ENCODE measurements around the gene ZNF384.

ZNF384 gene

DNA sequence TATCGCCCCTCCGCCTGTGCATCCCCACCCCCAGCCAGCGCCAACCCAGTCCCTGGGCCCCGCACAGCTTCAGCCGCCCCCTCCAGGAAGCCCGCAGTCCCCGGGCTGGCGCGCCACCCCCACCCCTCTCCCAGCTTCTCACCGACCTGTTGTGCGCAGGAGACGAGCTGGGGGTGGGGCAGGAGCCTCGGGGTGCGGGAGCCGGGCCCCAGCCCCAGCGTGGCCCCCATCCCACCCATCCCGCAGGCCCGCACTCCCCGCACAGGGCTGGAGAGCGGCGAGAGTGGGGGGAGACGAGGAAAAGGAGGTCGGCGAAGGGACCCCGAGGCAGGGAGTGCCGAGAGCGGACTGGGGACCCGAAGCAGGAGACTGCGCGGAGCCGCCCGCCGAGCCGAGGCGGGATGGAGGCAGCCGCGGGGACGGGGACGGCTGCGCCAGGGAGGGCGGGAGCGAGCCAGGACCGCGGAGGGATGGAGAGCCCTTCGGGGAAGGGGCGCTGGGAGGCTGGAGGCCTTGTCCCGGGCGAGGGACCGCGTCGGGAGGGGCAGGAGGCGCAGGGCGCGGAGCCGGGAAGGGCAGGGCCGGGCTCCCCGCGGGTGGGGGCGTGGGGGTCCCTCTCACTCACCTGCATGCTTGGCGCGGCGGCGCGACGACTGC lies 10.9 kb upstream of the ZNF384 start:
- no peak for DNase-seq (ENCODE audit: low read depth, low spot score)
- no peak overlapping the region for H3K27ac ChIP-seq

DNA sequence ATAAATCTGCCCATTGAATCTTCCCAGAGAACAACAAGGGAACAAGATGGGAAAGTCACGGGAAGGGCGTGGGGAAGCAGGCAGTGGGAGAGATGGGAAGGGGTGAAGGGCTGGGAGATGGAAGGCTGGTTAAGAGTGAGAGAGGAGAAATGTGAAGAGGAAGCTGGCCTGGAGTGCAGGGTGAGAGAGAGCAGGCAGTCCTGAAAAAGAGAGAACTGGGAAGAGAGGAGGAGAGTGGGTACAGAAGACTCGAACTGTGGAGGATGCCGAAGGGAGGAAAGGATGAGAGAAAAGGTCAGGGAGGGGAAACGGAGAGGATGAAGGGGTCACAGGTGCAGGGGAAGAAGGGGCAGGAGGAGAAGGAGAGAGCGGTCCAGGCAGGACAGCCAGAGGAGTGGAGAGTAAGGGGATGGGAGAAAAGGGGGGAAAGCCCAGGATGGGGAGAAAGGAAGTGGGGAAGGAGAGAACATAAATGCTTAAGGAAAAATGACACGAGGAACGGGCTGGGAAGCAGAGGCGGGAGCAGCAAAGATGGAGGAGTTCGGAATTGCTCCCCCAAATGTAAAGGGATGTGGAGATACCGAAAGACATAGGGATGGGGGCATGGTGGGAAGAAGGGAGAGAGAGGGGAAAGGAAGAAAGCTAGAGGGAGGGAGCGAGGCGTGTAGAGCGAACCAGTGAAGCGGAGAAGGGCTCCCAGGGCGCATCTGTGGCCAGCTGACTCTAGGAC lies 10.2 kb upstream of the ZNF384 start:
- no peak for DNase-seq (ENCODE audit: low read depth, low spot score)
- no peak overlapping the region for H3K27ac ChIP-seq

DNA sequence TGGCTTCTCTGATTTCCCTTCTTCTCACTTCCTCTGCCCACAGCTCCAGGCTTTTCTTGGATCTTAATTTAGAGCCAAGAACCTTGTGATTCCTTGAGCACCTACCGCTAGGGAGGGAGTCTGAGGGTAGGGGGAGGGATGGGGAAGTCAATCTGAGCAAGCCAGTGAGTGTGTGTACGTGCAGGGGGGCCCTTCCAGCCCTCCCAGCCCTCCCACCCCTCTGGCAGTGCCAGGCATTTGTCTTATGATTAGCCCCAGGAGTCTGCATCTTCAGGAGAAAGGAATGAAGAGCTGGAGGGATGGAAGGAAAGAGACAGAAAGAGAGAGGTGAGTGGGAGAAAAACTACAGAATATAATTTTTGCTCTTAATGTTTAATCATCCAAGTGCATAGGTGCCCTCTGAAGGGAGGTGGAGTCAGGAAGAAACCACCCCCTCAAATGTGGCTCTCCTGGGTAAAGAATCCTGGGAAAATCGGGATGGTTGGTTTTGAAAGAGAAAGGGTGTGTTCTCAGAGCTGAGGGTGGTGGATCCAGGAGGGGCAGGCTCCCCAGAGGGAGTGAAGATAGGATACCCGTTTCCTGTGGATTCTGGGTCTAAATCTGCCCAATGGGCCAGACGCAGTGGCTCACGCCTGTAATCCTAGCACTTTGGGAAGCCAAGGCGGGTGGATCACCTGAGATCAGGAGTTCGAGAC lies 9.3 kb upstream of the ZNF384 start:
- DNase-seq (ENCODE audit: low read depth, low spot score): no peak
- H3K27ac ChIP-seq: no peak overlapping the region

DNA sequence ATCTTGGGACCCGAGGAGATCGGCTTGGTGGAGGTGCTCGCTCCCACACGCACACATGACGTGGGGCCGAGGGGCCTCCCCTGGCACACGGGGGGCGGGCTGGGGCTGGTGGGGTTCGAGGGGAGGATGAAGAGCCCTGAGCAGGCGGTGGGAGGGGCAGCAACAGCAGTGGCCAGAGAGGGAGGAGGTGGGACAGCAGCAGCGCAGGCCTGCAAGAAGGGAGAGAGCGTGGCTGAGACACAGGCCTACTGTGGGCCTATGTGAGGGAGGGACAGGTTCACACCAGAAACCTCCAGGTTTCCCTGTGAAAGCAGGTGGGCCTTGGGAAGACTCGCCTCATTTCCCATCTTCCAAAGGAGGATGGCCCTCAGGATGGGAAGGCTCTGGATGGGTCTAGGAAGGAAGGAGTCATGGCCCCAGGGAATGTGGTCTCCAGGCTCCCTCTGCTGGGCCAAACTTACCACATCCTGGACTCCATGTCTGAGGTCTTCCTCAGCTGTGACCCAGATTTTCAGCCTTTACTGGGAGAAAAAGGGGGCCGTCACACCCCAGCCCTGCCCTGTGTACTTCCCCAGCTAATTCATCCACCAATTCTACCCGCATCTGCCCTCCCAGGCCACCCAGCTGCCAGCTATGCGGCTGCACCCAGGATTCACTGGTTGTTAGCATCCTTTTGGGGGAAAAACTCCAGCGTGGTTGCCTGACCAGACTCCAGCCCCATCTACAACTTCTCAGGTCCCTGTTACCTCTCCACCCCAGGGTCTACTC lies 8.6 kb upstream of the ZNF384 start:
- no peak overlapping the region for H3K27ac ChIP-seq
- no peak for DNase-seq (ENCODE audit: low read depth, low spot score)

DNA sequence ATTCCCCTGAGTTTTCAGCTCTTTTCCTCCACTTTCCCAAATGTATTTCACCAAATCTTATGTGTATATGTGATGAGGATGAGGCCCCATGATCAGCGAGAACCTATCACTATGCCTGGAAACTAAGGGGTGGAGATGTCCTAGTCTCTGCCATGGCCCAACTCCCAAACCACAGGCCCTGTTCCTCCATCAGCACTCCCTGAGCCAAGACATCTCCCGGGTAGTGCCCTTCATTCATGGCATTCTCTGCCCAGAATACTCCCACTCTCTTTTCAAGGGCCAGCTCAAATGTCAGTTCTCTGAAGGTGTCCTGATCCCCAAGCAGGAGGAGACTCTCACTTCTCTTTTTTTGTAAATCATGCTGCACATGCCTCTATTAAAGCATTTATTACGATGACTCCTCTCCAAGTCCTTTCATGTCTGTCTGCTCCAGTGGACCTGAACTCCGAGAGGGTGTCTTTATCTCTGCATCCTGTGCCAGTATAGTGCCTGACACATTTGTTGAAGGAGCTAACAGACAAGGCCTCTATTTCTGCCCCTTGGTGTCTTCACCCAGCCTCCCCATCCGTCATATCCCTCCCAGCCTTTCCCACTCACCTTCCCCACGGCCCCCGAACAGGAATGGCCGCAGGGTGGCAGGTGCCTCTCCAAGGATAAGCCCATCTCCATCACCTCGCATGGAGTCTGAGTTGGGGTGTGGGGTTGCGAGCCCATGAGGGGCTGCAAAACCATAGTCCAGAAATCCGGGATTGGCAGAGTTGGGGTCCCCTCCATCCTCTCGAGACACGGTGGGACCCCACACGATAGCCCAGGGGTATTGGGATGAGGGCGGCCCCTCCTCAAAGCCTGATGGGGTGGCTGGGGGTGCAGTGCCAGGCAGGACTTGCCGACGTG lies 7.8 kb upstream of the ZNF384 start:
- DNase-seq (ENCODE audit: low read depth, low spot score): no peak
- H3K27ac ChIP-seq: no peak overlapping the region

DNA sequence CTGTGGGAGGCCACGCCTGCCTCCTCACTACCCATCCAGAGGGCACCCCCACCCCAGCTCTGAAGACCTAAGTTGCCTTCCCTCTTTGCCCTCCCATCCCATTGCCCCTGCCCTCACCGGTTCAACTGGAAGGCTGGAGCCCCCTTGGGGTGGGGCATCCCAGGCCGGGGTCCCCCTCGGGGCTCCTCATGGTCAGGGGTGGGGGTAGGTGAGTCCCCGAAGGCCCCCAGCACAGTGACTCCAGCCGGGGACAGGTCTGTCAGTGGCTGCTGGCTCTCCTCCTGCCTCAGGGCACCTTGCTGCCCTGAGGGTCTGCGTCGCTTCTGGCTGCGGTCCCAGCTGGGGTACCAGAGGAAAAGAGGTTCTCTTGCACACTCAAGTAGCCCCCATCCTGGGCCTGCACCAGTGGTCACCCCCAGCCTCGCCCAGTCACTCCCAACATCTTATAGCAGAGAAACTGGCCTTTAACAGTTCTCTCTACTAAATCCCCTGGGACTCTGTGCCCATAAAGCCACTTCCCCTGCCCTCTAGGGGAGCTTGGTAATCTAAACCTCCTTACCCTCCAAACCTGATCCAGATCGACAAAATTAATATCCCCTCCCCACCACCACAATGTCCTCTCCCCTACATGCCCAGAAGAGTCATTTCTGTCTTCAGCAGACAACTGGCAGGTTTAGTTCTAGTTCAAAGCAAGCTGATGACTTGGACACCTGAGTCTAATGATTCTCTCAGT lies 6.3 kb upstream of the ZNF384 start:
- DNase-seq (ENCODE audit: low read depth, low spot score): no peak
- no peak overlapping the region for H3K27ac ChIP-seq

DNA sequence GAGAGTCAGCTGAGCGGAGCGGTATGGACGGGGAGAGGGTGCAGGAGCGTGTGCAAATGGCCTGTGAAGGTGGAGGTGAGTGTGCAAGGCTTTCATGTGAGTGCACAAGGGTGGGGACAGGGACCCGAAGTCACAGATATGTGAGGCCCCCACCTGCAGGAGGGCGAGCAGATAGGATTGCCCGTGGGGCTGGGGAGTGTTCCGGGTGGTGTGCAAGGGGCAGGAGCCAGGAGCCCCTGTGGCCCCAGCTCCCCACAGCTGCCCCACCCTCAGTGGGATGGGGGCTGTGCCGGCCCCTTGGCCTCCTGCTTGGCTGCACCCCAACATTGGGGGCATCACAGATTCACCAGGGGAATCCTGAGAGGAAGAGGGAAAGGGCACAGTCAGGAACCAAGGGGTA lies 5.5 kb upstream of the ZNF384 start:
- no peak overlapping the region for H3K27ac ChIP-seq
- no peak for DNase-seq (ENCODE audit: low read depth, low spot score)

DNA sequence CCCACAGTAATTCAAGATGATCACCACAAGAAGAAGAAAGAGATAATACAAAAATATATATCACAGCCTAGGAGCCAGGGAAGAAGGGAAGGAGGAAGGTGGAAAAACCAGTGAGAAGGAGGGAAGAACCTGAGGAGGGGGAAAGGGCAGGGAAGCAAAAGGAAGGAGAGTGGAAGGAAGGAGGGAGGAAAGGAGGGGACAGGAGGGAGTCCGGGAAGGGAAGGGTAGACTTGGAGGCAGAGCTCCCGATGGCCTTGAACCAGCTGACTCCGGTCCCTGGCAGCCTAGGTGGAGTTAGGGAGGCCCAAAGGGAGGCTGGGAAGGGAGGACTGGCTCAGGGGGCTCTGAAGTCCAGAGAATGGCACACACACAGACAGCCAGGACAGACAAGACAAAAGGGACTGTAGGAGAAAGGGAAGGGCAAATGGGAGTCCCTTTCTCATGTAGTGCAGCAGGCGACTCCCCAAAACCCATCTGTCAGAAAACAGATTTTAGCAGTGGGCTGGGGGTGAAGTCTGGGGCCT lies 4.7 kb upstream of the ZNF384 start:
- no peak for DNase-seq (ENCODE audit: low read depth, low spot score)
- H3K27ac ChIP-seq: no peak overlapping the region

DNA sequence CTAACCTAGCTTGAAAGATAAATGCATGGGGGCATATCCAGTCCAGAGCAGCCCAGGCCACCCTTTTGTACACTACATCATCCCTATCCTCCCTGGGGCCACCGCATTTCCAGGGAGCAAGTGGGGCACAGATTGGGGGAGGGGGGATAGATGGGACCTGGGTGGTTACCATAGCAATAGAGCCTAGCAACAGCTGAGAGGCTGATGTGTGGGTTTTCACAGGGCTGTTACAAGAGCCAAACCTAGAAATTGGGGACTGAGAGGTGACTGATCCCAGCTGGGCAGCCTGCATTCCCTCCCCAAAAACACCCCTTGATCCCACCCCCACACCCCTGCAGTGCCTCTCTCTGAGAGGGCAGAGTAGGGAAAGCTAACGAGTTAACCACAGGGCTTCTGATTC lies 3.7 kb upstream of the ZNF384 start:
- H3K27ac ChIP-seq: no peak overlapping the region
- no peak for DNase-seq (ENCODE audit: low read depth, low spot score)

DNA sequence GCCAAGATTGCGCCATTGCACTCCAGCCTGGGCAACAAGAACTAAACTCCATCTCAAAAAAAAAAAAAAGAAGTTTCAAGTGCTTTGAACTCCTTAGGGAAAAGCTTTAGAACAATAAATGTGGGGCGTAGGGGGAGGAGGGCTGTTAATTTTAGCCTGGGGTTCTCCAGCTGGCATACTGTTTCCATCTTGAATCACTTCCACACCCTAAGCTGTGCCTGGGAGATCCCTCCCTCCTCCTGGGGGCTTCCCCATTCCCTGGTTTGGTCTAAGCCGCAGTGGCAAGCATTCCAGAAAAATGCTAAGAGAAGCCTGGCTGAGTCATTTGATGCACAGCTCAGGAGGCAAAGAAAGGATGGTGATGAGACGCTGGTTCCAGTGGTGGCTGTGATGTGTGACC lies 2.3 kb upstream of the ZNF384 start:
- H3K27ac ChIP-seq: no peak overlapping the region
- DNase-seq (ENCODE audit: low read depth, low spot score): no peak

DNA sequence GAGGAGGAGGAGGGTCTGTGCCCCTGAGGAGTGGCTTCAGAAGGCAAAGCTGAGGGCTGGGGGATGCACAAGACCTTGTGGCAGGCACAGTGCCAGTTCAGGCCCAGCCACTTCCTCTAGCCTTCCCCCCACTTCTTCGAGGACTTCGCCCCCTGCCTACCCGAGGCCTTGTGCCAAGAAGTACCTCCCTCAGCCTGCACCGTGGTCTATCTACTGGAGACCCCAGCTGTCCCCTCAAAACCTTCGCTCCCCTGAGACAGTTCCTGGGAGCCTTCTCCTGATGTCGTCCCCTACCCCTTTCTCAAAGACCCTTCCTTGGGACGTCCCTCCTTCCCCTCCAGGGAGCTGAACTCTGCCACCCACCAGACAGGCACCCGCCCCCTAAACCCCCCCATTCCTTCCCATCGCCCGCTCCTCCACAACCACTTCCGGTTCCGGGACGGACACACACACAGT lies 604 bp downstream of the ZNF384 start:
- peak overlapping the region; percentile 90 for H3K27ac ChIP-seq
- DNase-seq (ENCODE audit: low read depth, low spot score): no peak

DNA sequence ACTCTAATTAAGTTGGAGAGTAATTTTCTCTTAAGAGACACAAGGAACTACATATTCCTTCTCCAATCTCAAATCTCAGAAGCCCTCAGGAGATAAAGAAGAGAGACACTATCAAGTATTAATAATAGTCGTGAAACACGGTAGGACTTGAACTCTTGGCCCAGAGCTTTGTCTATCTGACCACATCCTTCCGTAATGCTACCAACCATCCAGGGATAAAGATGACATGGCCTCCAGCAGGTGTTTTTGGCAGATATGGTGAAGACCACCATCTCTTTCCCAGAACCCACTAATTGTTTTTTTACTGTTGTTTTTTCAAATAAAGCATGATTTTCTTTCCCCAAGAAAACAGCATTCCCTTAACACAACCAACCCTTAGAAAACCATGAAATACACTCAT lies 3.4 kb downstream of the ZNF384 start:
- no peak overlapping the region for H3K27ac ChIP-seq
- no peak for DNase-seq (ENCODE audit: low read depth, low spot score)

DNA sequence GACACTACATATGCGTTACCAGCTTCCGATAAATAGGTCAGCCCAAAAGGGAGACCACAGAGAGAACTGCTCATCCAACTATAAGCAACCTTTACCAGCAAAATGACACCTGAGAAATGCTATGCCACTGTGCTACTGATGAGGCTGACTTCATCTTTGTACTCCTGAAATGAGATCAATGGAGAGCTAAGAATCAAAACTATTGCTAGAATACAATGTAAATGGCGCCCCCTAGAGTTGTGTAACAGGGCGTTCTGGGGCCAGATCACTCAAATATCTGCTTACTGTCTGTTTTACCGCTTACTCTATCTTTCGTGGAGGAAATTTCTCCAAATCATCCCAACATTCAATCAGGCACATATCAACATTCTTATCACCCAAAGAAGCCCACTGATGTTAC lies 4.6 kb downstream of the ZNF384 start:
- DNase-seq (ENCODE audit: low read depth, low spot score): no peak
- no peak overlapping the region for H3K27ac ChIP-seq

DNA sequence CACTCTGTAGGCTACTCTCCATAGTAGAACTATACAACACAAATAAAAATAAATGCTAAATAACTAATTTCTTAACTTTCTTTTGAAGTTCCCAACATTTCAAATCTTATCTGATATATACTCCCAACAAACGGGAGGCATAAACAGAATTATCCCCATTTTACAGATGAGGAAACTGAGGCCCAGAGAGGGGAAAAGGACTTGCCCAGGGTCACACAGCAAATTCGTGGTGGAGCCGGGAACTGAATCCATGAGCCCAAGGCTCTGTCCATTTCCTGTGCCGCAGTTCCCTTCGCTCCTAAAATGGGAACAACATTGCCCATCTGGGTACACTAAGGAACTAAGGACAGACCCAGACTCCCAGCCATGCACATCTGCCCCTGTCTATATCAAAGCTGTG lies 12.2 kb downstream of the ZNF384 start:
- no peak for DNase-seq (ENCODE audit: low read depth, low spot score)
- H3K27ac ChIP-seq: no peak overlapping the region

DNA sequence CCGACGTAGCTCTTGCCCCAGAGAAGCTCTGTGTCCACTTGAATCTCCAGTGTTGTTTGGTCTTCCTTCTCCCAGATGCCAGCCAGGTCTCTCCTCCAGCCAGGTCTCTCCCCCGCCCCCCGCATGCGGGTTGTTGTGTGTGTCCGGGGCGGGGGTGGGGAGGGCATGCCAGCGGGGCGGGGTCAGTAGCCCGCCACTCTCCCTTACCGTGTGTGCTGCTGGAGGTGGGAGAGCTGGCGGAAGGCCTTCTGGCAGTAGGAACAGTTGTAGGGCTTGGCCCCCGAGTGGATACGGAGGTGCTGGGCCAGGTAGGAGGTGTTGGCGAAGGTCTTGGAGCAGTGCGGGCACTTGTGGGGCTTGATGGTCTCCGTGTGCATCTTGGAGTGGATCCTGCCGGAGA lies 17.0 kb downstream of the ZNF384 start:
- no peak overlapping the region for H3K27ac ChIP-seq
- DNase-seq (ENCODE audit: low read depth, low spot score): no peak

DNA sequence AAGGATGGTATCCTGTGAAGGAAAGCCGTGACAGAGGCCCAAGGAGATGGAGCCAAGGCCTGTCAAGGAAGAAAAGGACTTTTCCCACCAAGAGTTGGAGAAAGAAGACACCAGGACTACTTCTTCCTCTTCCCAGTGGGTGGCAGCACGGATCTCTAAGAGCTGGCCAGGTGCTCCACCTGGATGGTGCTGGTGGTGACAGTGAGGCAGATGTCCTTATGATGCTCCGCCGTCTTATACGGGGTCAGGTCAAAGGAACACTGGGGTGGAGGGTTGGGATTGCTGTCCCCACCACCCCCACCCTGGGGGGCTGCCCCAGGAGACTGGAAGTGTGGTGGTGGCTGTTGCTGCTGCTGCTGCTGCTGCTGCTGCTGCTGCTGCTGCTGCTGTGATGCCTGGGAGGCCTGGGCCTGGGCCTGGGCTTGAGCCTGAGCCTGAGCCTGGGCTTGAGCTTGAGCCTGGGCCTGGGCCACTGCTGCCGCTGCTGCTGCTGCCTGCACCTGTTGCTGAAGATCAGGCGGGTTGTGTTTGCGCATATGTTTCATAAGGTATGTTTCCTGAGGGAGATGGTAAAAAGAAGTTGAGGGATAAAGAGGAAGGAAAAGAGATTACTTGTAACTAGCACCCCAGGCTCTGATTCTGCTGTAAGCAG lies 21.5 kb downstream of the ZNF384 start:
- H3K27ac ChIP-seq: no peak overlapping the region
- no peak for DNase-seq (ENCODE audit: low read depth, low spot score)

DNA sequence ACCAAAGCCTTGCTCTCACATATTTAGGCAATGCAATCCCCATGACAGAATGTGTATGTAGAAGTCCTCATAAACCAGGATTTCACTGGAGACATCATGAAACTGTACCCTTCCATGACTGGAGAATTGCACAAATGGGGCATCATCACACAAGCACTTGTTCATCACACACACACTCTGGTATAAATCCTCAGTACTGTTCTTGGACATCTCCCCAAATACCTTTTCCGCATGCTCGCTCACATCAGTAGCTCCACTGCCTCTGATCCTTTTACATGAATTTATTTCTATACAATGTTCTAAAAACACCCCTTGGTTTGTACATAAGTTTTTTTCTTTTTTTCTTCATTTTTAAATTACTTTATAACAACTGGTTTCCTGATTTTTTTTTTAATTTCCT lies 23.0 kb downstream of the ZNF384 start:
- no peak for DNase-seq (ENCODE audit: low read depth, low spot score)
- H3K27ac ChIP-seq: no peak overlapping the region

DNA sequence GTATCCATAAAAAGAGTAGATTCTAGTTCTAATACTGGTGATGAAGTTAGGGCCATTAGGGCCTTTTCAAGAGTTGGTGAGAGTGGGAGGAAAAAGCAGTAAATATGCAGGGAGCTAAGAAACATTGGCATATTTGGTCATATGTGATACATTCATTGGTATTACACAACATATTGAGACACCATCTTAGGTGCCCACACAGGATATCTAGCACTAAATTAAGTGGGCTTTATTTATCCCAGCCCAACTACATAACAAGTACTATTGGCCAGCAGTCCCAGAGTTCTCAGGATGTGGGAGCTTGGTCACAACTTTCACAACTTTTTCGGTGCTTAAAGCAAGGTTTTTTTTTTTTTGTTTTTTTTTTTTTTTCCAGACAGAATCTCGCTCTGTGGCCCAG lies 24.3 kb downstream of the ZNF384 start:
- H3K27ac ChIP-seq: no peak overlapping the region
- DNase-seq (ENCODE audit: low read depth, low spot score): no peak
